ENCODE results near the gene EPN3. TPM values are rescaled to one million over a fixed set of nuclear protein-coding genes. Genes with fewer than 3 reads are reported as not detected.

Gene EPN3
- total RNA-seq, 2 experiments from 2014 or later, result not detected

DNA sequence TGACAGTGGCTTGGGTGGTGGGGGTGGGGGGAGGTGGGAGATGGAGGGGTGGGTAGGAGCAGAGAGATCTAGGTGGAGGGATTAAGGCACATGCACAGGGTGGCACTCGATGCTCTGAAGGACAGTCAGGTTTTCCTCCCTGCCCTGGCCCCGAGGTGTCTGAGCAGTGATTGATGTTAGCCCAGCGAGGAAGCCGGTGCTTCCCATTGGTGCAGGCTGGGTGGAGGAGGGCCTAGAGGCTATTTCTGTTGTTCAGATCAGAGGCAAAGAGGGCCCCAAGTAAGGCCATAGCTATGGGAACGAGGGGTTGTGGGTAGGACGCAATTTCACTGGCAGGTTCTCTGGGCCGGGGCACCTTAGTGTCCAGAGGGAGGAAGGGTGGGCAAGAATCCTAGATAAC lies 51.1 kb downstream of the EPN3 start:
- H3K9me3 Mint-ChIP-seq, result no peaks in the 10 kb centered on the region
- Histone ChIP-seq H3K27ac (ENCODE audit: low read depth in 1 of 2, low read length in 2 of 2) (no peak overlapping the region), H3K36me3 (ENCODE audit: insufficient read depth, low read length) (no peaks in the 10 kb centered on the region), H3K27me3 (ENCODE audit: control insufficient read depth in 1 of 2, insufficient read depth in 2 of 2, low read length in 2 of 2) (peaks cover 0 to 3% of the 10 kb centered on the region in 2 experiments), H3K9me3 (ENCODE audit: control insufficient read depth in 1 of 2, insufficient read depth in 1 of 2, low read length in 2 of 2) (no peaks in the 10 kb centered on the region), H3K4me3 (ENCODE audit: low read length) (no peak overlapping the region), H3K4me1 (ENCODE audit: insufficient read depth, low read length) (no peaks in the 10 kb centered on the region)
- CTCF ChIA-PET, result no interaction called here
- no peak overlapping the region for H3K4me3 Mint-ChIP-seq
- intact Hi-C loops (cut with DNase I, micrococcal nuclease), result no loop called here
- H3K27ac Mint-ChIP-seq, result no peak overlapping the region
- no peak for TF ChIP-seq CTCF (IDR thresholded peaks at IDR 0.05)
- peaks cover 14% of the 10 kb centered on the region for H3K27me3 Mint-ChIP-seq
- no peaks in the 10 kb centered on the region for H3K36me3 Mint-ChIP-seq (ENCODE audit: low read depth)
- ATAC-seq (ENCODE audit: poor library complexity) (no peak), DNase-seq (no peak)
- H3K4me1 Mint-ChIP-seq (ENCODE audit: low read depth), result no peaks in the 10 kb centered on the region
- POLR2A ChIA-PET, result no interaction called here

DNA sequence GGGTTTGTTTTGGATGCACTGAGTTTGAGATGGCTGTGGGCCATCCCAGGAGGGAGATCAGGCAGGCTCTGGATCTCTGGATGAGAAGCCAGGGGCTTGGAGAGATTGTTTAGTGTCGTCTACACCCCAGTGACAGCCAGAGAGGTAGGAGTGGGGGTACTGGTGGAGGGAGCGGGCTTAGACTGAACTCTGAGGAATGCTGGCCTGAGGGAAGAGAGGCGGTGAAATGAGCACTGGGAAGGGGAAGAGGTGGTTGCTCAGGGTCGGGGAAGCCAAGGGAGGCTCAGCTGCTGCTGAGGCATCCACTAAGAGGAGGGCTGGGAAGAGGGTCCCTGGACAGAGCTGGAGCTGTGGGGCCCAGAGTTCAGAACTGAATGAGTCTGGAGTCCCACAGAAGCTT lies 51.6 kb downstream of the EPN3 start:
- ChIA-PET POLR2A (no interaction called here), CTCF (no interaction called here)
- H3K27me3 ChIP-seq (ENCODE audit: control insufficient read depth in 1 of 2, insufficient read depth in 2 of 2, low read length in 2 of 2), result peaks cover 0 to 3% of the 10 kb centered on the region in 2 experiments
- no peaks in the 10 kb centered on the region for H3K9me3 ChIP-seq (ENCODE audit: control insufficient read depth in 1 of 2, insufficient read depth in 1 of 2, low read length in 2 of 2)
- H3K4me1 Mint-ChIP-seq (ENCODE audit: low read depth), result no peaks in the 10 kb centered on the region
- H3K27me3 Mint-ChIP-seq, result peaks cover 10% of the 10 kb centered on the region
- no peak overlapping the region for H3K4me3 ChIP-seq (ENCODE audit: low read length)
- H3K27ac ChIP-seq (ENCODE audit: low read depth in 1 of 2, low read length in 2 of 2), result no peak overlapping the region
- intact Hi-C loops (cut with DNase I, micrococcal nuclease), result no loop called here
- no peaks in the 10 kb centered on the region for H3K9me3 Mint-ChIP-seq
- H3K36me3 ChIP-seq (ENCODE audit: insufficient read depth, low read length), result no peaks in the 10 kb centered on the region
- DNase-seq, result no peak
- no peaks in the 10 kb centered on the region for H3K4me1 ChIP-seq (ENCODE audit: insufficient read depth, low read length)
- no peak for ATAC-seq (ENCODE audit: poor library complexity)
- no peak overlapping the region for H3K27ac Mint-ChIP-seq
- TF ChIP-seq CTCF (IDR thresholded peaks at IDR 0.05), result no peak
- H3K36me3 Mint-ChIP-seq (ENCODE audit: low read depth), result no peaks in the 10 kb centered on the region
- no peak overlapping the region for H3K4me3 Mint-ChIP-seq

DNA sequence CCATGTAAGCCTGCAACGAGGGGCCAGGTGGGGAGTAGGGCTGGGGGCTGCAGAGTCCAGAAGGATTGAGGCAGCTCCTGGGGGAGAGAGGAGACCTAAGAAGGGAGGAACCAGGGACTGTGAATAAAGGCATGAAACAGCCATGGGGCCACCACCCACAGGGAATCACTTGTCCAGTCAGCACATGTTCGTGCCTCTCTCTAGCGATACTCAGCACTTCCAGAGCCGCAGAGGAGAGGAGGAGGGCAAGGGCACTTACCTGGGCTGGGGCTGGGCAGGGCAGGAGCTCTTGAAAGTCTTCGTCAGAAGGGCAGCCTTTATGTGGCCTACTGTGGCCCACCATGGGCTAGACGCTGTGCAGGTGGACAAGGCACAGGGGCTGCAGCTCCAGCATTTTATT lies 52.2 kb downstream of the EPN3 start:
- Histone ChIP-seq H3K36me3 (ENCODE audit: insufficient read depth, low read length) (no peaks in the 10 kb centered on the region), H3K27ac (ENCODE audit: low read depth in 1 of 2, low read length in 2 of 2) (no peak overlapping the region), H3K4me3 (ENCODE audit: low read length) (no peak overlapping the region), H3K9me3 (ENCODE audit: control insufficient read depth in 1 of 2, insufficient read depth in 1 of 2, low read length in 2 of 2) (no peaks in the 10 kb centered on the region), H3K4me1 (ENCODE audit: insufficient read depth, low read length) (no peaks in the 10 kb centered on the region), H3K27me3 (ENCODE audit: control insufficient read depth in 1 of 2, insufficient read depth in 2 of 2, low read length in 2 of 2) (no peaks in the 10 kb centered on the region)
- POLR2A ChIA-PET, result no interaction called here
- no peak overlapping the region for H3K27ac Mint-ChIP-seq
- no peaks in the 10 kb centered on the region for H3K9me3 Mint-ChIP-seq
- H3K4me3 Mint-ChIP-seq, result no peak overlapping the region
- no peak for DNase-seq
- no peak for ATAC-seq (ENCODE audit: poor library complexity)
- intact Hi-C loops (cut with DNase I, micrococcal nuclease), result no loop called here
- no peaks in the 10 kb centered on the region for H3K36me3 Mint-ChIP-seq (ENCODE audit: low read depth)
- peaks cover 10% of the 10 kb centered on the region for H3K27me3 Mint-ChIP-seq
- no peak for TF ChIP-seq CTCF (IDR thresholded peaks at IDR 0.05)
- CTCF ChIA-PET, result no interaction called here
- no peaks in the 10 kb centered on the region for H3K4me1 Mint-ChIP-seq (ENCODE audit: low read depth)

Data from CD4-positive, alpha-beta T cell (primary cell).